OCI-LY1 (cell line): ENCODE data around the gene IPP.

Source experiments
- H2AFZ ChIP-seq: fragments of 200-600 bp; sonication (generic), shearing (Covaris generic); 2 replicates; pipeline ENCODE4 v1.6.0; 2014; ENCODE audit warnings: antibody characterized with exemption, mild to moderate bottlenecking, low read length
- H3F3A ChIP-seq: fragments of 200-600 bp; sonication (generic), shearing (Covaris generic); 2 replicates; pipeline ENCODE4 v1.6.0; 2014; ENCODE audit warnings: mild to moderate bottlenecking, antibody characterized with exemption, low read length, moderate library complexity; ENCODE audit not compliant: insufficient read depth
- H3K27ac ChIP-seq: fragments of 200-600 bp; sonication (generic); 2 replicates; pipeline ENCODE4 v1.5.1; 2014; ENCODE audit warnings: low read length, mixed run types, mild to moderate bottlenecking, low read depth; ENCODE audit not compliant: poor library complexity, severe bottlenecking
- H3K27me3 ChIP-seq: fragments of 200-600 bp; sonication (generic); 2 replicates; pipeline ENCODE4 v1.6.0; 2014; ENCODE audit warnings: antibody characterized with exemption, mild to moderate bottlenecking, low read length, moderate library complexity; ENCODE audit not compliant: insufficient read depth
- H3K36me3 ChIP-seq: fragments of 200-600 bp; sonication (generic); 2 replicates; pipeline ENCODE4 v1.6.1; 2014; ENCODE audit warnings: mild to moderate bottlenecking, antibody characterized with exemption, low read length, moderate library complexity, mixed read lengths; ENCODE audit not compliant: insufficient read depth
- H3K4me1 ChIP-seq: fragments of 200-600 bp; sonication (generic); 2 replicates; pipeline ENCODE4 v1.5.1; 2014; ENCODE audit warnings: mild to moderate bottlenecking, low read length, moderate library complexity; ENCODE audit not compliant: insufficient read depth, severe bottlenecking
- H3K4me2 ChIP-seq: fragments of 200-600 bp; sonication (generic), shearing (Covaris generic); 2 replicates; pipeline ENCODE4 v1.6.1; 2014; ENCODE audit warnings: low read length
- H3K4me3 ChIP-seq: fragments of 200-600 bp; sonication (generic); 2 replicates; pipeline ENCODE4 v1.5.1; 2014; ENCODE audit warnings: low read length, low read depth, mild to moderate bottlenecking, mixed read lengths; ENCODE audit not compliant: poor library complexity, severe bottlenecking
- H3K79me2 ChIP-seq: fragments of 200-600 bp; shearing (Covaris generic); 2 replicates; pipeline ENCODE4 v1.6.1; 2016; ENCODE audit warnings: mixed run types, low read length, mixed read lengths; ENCODE audit not compliant: insufficient read depth
- H3K9ac ChIP-seq: fragments of 200-600 bp; sonication (generic), shearing (Covaris generic); 2 replicates; pipeline ENCODE4 v1.6.1; 2014; ENCODE audit warnings: mild to moderate bottlenecking, low read length, mixed read lengths
- H3K9me2 ChIP-seq: fragments of 200-600 bp; sonication (generic), shearing (Covaris generic); 2 replicates; pipeline ENCODE4 v1.6.1; 2014; ENCODE audit warnings: low read depth, mild to moderate bottlenecking, low read length, mixed read lengths
- H3K9me3 ChIP-seq: fragments of 200-600 bp; shearing (Covaris generic); 2 replicates; pipeline ENCODE4 v1.6.1; 2014; ENCODE audit warnings: low read length, mixed read lengths
- H4K20me1 ChIP-seq: fragments of 200-600 bp; sonication (generic), shearing (Covaris generic); 2 replicates; pipeline ENCODE4 v1.6.0; 2016; ENCODE audit warnings: mild to moderate bottlenecking, low read length; ENCODE audit not compliant: insufficient read depth
- EZH2 ChIP-seq: fragments of 200-600 bp; sonication (generic), shearing (Covaris generic); IDR thresholded peaks from 2 replicates; pipeline ENCODE4 v1.8.0; 2017; ENCODE audit warnings: borderline replicate concordance, mixed run types, mild to moderate bottlenecking, antibody characterized with exemption, low read length, moderate library complexity, mixed read lengths
- TF ChIP-seq, protein P1 (sequence below): fragments of 200-600 bp; sonication (generic), shearing (Covaris generic); IDR thresholded peaks from 2 replicates; pipeline ENCODE4 v1.5.1; 2017; ENCODE audit warnings: mild to moderate bottlenecking, antibody characterized with exemption, low read length, moderate library complexity, mixed read lengths

The IPP gene

DNA sequence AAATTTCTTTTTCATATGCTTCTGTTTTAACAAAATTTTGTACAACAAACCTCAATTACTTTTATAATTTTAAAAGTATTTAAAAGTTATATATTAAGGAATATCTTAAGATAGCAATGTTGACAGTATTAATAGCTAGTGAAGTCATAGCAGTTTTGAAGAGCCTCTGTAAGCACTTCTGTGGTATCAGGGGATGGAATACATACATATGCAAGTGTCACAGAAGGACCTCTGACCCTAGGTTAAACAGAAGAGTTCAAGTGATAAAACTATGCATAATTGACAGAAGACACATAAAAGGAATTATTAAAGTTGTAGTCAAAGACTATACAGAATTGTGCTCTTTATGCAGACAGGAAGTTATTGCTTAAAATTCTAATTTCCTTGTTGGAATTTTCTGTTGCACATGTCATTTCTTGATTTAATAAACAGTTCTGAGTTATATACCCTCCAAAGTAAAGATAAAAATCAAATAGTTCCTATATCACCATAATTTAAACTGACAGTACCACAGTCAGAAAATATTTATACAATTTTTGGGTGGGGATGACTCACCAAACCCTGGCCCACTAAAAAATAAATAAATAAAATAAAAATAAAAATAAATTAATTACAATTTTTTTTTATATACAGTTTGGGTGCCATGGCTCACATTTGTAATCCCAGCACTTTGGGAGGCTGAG lies 27.1 kb downstream of the IPP start:
- H3K27me3 ChIP-seq: no peaks in the 10 kb centered on the region
- H3K9me2 ChIP-seq: no peaks in the 10 kb centered on the region
- H4K20me1 ChIP-seq: no peaks in the 10 kb centered on the region
- H3K9me3 ChIP-seq: no peaks in the 10 kb centered on the region
- H3K79me2 ChIP-seq: no peaks in the 10 kb centered on the region
- no peak overlapping the region for H3K9ac ChIP-seq
- no peaks in the 10 kb centered on the region for H3K36me3 ChIP-seq
- H3F3A ChIP-seq: no peaks in the 10 kb centered on the region
- no peak overlapping the region for H3K4me2 ChIP-seq
- no peak overlapping the region for H3K4me3 ChIP-seq
- no peak overlapping the region for H3K27ac ChIP-seq
- TF ChIP-seq, protein P1, sequence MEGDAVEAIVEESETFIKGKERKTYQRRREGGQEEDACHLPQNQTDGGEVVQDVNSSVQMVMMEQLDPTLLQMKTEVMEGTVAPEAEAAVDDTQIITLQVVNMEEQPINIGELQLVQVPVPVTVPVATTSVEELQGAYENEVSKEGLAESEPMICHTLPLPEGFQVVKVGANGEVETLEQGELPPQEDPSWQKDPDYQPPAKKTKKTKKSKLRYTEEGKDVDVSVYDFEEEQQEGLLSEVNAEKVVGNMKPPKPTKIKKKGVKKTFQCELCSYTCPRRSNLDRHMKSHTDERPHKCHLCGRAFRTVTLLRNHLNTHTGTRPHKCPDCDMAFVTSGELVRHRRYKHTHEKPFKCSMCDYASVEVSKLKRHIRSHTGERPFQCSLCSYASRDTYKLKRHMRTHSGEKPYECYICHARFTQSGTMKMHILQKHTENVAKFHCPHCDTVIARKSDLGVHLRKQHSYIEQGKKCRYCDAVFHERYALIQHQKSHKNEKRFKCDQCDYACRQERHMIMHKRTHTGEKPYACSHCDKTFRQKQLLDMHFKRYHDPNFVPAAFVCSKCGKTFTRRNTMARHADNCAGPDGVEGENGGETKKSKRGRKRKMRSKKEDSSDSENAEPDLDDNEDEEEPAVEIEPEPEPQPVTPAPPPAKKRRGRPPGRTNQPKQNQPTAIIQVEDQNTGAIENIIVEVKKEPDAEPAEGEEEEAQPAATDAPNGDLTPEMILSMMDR: no peak
- no peak for TF ChIP-seq EZH2
- H2AFZ ChIP-seq: no peak overlapping the region
- H3K4me1 ChIP-seq: no peaks in the 10 kb centered on the region

DNA sequence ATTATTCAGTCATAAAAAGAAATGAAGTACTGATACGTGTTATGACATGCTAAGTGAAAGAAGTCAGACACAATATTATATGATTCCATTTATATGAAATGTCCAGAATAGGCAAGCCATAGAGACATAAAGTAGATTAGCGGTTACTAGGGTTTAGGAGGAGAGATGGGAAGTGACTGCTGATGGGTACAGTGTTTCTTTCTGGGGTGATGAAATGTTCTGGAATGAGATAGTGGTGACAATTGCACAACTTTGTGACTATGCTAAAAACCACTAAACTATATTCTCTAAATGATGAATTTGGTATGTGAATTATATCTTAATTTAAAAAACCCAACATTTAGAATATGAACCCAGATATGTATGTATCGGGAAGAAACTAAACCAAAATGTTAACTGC lies 27.6 kb downstream of the IPP start:
- no peak overlapping the region for H3K9ac ChIP-seq
- no peaks in the 10 kb centered on the region for H3K27me3 ChIP-seq
- H2AFZ ChIP-seq: no peak overlapping the region
- H4K20me1 ChIP-seq: no peaks in the 10 kb centered on the region
- TF ChIP-seq EZH2: no peak
- TF ChIP-seq, protein P1: no peak
- no peaks in the 10 kb centered on the region for H3K79me2 ChIP-seq
- no peak overlapping the region for H3K4me3 ChIP-seq
- no peak overlapping the region for H3K27ac ChIP-seq
- H3K36me3 ChIP-seq: no peaks in the 10 kb centered on the region
- H3K4me1 ChIP-seq: no peaks in the 10 kb centered on the region
- no peaks in the 10 kb centered on the region for H3K9me3 ChIP-seq
- H3K9me2 ChIP-seq: no peaks in the 10 kb centered on the region
- H3F3A ChIP-seq: no peaks in the 10 kb centered on the region
- no peak overlapping the region for H3K4me2 ChIP-seq

DNA sequence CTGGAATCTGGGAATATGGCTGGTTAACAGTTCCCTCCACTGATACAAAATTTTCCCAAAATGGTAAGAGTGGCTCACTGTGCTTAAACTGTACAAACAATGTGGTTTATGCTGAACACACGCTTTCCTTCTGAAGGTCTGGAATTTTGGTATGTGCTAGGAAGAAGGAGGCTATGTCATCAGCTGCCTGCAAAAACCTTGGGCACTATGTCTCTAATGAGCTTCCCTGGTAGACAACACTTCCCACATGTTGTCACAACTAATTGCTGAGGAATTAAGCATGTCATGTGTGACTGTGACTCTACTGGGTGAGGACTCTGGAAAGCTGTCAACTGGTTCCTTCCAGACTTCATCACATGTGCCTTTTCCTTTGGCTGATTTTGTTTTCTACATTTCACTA lies 29.2 kb downstream of the IPP start:
- H3K36me3 ChIP-seq: no peaks in the 10 kb centered on the region
- no peaks in the 10 kb centered on the region for H3F3A ChIP-seq
- no peak overlapping the region for H2AFZ ChIP-seq
- no peaks in the 10 kb centered on the region for H3K79me2 ChIP-seq
- no peaks in the 10 kb centered on the region for H3K4me1 ChIP-seq
- H3K27me3 ChIP-seq: no peaks in the 10 kb centered on the region
- no peak overlapping the region for H3K4me2 ChIP-seq
- TF ChIP-seq EZH2: no peak
- TF ChIP-seq, protein P1: no peak
- H3K9me3 ChIP-seq: no peaks in the 10 kb centered on the region
- H3K9me2 ChIP-seq: no peaks in the 10 kb centered on the region
- H3K27ac ChIP-seq: no peak overlapping the region
- no peak overlapping the region for H3K9ac ChIP-seq
- no peaks in the 10 kb centered on the region for H4K20me1 ChIP-seq
- no peak overlapping the region for H3K4me3 ChIP-seq
